GM03348 (cell line): ENCODE results near the gene EPS8.
A peak's percentile ranks its signal among the peaks of the same experiment; 100 is the strongest.

Experiments
- DNase-seq: peaks from one replicate; pipeline ENCODE4 v3.0.0; 2012; ENCODE audit warnings: low spot score

The EPS8 gene

DNA sequence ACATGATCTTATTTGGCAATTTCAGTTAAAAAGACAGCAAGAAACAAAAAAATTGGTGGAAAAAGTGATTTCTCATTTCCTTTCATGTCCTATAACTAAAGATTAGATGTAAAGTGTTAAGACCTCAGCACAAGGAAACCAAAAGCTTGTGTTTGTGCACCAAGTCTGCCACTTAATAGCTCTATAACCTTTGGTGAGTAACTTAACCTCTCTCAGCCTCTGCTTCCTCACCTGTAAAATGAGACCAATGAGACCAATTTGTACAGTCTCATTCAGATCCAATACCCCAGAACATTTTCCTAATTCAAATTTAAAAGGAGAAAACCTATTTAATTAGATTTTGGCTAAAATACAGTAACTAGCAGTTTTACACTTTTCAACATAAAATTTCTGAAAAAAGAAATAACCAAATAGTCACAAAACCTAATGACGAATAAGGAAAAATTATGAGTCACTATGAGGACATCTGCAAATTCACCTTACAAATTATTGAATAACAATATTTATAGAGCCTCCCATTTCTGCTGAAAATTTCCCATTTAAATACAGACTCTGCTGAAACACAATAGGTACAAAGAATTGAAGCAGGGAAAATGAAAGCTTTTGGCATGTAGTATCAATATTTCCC lies 71.1 kb downstream of the EPS8 start:
- DNase-seq, result no peak

DNA sequence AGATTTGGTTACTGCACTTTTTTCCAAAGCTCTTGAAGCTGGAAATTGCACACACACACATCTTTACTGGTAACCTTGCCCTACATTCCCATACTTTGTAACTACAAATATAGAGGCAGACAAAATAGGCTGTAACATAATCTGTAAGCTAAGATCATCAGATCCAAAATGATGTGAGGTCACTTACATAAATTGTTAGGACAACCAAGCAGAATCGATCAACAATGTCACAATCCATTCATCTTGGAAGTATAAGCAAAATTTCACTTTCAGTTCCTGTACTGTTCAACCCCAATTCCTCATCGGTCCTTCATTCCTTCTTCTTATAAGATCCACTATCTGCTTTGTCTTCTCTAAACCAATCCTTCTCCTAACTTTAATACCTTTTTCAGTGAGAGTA lies 72.6 kb downstream of the EPS8 start:
- no peak for DNase-seq

DNA sequence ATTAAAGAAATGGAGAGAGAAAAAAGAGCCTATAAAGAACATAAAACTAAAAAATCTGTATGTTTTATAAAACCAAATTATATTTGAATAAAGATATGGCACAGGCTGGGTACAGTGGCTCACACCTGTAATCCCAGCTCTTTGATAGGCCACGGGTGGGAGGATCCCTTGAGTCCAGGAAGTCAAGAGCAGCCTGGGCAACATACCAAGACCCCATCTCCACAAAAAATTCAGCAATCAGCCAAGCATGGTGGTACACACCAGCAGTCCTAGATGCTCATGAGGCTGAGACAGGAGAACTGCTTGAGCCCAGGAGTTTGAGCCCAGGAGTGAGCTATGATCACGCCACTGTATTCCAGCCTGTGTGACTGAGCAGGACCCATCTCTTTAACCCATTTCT lies 74.9 kb downstream of the EPS8 start:
- DNase-seq, result no peak

DNA sequence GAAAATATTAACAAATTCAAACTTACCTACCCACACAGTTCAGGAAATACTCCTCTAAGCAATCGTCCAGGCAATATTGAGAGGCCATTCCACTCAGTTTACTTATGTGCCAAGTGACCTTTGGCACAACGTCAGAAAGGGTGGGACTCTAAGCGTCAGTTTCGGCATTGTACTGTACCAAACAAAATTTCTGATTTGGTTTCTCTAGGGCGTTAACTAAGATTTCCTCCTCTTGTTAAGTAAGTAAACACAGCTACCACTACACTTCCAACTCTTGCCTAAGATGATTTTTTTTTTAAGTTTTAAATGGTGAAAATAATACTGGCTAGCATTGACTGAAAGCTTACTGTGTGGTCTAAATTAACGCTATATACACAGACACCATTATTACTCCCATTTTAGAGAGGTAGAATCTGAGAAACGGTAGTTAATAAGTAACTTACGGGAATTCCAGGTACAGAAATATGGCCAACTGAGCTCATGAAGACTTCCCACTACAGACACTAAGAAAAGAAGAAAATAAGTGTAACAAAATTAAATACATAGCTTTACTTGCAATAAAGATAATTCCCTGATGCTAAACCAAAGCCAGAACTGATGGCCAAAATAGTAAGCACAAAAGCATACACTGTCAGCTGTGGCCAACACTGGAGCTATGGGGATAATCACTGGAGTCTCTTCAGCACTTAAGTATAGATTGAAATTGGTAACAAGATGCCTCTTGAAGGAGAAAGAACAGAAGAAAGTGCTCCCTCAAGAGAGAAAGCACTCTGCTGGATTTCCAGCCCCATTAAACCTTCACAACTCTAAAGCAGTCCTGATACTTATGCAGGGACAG lies 76.1 kb downstream of the EPS8 start:
- DNase-seq, result no peak

DNA sequence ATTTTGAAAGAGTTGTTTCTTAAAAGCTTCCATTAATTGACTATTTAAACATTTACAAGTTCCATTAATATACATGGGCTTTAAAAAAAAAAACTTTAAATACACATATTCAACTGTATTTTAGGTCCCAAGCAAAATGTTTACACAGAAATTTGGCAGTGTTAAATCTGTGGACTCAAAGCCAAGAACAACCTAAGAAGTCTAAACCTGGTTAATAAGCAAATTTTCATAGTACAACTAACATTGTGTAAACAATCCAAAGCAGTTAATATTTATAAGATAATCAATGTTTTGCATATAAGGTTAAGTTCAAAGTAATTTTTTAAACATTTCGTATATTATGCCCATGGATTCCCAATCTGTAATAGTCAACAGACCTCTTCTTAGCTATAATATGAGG lies 77.0 kb downstream of the EPS8 start:
- DNase-seq, result no peak

DNA sequence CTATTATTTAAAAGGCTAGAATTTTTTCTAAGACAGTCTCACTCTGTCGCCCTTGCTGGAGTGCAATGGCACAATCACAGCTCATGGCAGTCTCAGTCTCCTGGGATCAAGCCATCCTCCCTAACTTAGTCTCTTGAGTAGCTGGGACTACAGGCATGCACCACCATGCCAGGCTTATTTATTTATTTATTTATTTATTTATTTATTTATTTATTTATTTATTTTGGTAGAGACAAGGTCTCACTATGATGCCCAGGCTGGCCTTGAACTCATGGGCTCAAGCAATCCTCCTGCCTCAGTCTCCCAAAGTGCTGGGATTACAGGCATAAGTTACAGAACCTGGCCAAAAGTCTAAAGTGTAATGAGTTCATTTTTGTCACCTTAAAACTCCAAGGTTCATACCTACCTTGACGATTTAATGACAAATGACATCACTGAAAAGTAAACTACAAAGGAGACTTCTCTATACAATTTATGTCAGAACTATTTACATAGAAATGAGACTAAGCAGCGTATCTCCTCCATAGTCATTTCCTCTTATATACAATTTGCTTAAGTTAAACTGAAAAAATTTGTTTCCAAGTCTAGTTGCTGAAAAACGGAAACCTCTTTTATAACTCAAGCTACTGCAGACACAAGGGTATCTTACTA lies 78.2 kb downstream of the EPS8 start:
- DNase-seq, result no peak

DNA sequence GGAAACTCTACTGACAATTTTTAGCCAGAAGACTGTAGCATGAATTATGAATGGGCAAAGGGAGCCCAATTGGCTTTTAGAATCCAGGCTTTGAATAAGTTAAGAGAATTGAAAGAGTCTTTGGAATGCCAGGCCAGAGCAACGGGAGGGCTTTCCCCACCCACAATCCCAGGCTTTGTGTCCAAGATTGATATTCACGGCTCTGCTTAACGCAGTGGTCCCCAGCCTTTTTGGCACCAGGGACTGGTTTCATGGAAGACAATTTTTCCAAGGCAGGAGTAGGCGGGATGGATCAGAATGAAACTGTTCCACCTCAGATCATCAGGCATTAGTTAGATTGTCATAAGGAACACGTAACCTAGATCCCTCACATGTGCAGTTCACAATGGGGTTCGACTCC lies 79.6 kb downstream of the EPS8 start:
- DNase-seq, result no peak

DNA sequence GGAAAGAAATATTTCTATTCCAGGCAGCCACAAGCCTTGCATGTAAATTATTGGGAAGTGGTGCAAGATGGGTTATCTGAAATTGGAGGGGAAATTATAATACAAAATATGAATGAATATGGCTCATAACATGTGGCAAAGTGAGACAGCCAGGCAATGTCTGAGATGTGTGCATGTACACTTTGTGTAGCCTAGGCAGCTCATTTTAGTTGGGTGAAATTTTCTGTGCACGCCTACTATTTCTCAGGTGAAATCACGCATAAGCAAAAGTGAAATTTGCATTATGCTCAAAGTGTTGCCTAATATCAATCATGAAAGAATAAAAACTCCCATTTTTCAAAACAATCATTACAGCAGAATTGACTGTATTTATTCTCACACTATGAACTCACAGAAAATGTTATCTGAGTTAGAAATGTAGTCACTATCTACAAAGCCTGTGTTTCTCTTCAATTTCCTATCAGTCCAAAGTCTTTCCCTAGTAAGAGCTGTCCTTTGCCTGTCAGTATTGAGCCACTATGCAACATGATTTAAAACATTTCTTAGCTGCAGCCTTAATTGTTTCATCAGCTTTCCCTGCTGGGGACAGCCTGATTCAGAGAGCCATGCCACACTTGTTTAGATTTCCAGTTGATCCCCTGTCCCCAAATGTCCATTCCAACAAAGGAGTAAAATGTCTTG lies 80.7 kb downstream of the EPS8 start:
- DNase-seq, result no peak

DNA sequence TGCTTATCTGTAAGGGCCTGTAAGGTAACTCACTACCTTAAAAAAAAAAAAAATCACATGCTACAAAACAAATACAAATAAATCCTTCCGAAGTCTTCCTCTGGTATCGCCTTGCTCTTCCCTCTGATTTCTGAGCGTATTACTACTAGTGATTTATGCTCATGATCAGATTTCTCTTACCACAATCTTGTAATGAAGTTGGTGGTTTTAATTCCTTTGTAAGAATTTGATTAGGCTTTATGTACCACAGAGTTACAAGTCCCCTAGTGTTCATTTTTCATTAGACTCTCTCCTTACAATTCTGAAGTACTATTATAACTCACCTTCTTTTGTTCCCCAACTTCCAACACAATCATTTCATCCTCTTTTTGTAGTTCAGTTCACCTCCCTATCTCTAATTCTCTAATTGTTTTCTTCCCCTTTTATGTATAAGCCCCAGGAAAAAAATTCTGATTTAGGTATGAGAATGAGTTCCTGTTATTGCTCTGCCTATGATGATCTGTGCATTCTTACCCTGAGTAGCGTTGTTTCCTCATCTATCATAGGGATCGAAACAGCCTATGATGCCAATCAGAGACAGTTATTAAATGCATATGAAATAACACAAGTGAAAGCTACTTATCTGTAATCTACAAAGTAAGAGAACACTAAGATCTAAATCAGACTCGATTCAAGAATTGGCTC lies 81.5 kb downstream of the EPS8 start:
- no peak for DNase-seq

DNA sequence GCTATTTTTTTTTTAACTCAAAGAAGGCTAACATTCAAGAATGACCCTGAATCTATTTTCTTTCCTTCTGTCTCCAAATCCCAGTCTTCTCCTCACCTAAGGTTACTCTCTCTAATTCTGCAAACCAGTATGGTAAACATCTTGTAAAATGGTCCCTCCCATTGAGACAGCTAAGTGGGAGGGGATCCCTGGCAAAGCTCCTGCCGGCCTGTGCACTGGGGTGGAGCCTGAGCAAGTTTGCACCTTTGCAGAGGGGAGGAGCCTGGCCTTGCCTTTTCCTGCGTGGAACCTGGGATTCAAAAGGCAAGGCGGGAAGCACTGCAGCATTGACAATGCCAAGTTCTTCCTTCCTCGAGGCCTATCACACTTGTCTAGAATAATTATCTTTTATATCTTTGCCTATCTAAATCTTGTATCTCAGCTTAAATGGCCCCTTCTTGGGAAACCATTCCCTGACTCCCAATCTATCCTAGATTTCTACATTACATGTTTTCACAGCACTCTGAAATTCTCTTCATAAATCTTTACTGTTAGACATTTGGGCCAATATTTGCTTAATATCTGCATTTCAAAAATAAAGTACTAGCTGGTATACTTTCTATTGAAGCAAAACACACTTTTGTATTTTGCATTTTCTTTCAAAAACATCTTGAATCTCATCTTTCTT lies 83.0 kb downstream of the EPS8 start:
- no peak for DNase-seq

DNA sequence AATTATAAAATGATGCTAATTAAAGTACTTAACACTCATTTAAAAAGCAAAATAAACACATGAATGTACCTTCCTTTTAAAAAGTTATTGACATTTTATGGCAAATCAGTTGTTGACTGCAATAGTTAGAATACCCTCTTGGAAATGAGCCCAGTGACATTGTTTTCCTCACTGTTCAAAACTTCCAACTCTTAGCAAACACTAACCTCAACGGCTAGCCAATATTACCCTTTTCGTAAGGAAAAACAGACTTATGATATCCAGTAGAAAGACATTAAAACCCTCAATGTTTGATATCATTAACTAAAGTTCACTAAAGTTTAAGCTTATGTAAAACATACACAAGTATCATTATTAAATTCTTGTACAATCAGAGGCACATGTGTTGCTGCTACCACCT lies 83.6 kb downstream of the EPS8 start:
- no peak for DNase-seq

DNA sequence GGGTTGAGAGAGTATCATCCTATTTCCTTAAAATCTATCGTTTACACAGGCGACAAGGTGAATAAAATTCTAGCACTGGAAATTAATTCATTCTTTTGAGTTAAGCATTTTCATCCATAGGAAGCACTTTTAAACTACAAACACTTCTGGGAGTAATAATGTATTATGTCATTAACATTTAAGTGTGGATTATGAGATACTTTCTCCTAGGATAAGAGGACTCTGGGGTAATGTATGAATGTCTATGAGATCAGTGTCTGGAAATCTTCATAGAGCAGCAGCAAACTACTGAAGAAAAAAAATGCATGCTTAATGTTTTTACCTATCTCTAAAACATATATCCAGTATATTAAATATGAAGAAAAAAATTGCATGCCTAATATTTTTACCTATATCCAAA lies 86.9 kb downstream of the EPS8 start:
- DNase-seq, result no peak

DNA sequence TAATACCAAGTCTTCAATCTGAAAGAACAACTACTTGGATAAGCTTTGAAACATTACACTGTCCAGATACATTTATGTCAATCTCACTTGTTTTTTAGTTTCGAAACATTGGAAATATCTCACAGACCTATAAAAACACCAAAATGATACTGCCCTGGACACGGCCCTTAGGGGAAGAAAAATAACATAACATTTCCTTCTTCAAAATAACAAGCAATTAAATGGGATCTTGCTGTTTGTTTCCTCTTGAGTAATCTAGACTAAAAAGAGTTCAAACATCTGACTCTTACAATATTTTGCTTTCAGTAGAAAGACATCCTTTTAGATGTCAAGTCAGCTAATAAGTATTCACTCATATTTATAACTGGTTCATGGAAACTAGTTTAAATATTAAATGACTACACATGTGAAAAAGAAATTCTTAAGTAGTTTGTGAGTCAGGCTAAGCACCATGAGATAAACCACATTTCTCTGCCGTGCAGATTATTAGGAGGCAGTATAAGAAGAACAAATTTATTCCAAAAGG lies 87.5 kb downstream of the EPS8 start:
- peak; percentile 43 for DNase-seq

DNA sequence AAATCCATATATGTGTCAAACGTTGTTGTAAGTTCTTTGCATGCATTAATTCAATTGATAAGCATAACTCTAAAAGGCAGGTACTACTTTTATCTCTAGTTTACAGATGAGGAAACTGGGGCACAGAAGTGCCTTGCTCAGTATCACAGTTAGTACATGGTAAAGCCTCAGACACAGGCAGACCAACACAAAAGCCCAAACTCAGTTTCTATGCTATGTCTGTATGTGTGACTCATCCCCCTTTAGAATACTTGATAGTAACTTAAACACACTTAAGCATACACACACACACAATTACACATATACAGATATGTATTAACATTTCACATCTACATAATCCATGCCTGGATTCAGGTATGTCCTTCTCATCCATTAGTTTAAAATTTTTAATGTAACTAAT lies 88.0 kb downstream of the EPS8 start:
- DNase-seq, result no peak

DNA sequence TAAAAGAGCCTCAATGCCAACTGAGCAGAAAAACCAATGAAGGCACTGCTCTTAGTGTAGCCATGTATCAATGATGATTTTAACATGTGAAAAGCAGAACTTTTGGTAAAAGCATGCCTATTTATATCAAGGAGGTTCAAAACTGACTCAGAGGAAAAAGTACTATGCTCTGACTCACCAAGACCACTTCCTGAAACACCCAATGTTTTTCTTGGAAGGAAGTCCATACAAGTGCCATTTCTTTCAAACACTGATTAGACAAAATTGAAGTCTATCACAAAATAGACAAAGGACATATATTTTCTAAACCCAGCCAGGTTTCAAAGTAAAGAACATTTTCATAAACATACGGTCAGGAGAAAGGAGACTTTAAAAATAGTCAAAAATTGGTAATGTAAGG lies 88.6 kb downstream of the EPS8 start:
- DNase-seq, result peak; percentile 69

DNA sequence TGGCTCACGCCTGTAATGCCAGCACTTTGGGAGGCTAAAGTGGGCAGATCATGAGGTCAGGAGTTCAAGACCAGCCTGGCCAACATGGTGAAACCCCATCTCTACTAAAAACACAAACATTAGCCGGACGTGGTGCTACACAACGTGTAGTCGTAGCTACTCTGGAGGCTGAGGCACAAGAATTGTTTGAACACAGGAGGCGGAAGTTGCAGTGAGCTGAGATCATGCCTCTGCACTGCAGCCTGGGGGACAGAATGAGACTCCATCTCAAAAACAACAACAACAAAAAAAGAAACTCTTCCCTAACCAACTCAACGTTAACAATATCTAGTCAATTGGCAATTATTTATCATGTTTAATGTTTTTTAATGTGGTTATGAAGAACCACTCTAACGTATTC lies 89.3 kb downstream of the EPS8 start:
- no peak for DNase-seq

DNA sequence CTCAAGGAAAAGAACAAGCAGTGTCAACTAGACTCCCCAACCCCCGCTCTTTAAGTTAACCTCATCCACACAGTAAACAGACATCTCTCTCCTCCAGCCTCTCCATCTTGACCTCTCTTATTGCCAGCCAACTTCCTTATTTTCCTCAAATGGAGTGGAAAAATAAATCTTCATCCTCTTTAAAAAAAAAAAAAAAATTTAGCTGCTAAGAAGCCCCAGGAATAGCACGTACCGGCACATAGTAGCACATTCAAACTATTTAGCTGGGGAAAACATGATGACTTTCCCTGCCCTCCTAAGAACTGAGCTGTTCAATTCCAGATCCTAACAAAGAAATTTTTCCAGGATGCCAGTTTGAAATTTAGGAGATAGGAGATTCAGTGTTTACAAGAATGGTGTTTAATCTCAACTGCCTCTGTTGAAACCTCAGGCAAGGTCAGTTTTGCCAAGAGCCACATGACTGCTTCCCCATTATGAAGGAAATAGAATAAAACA lies 90.8 kb downstream of the EPS8 start:
- DNase-seq, result no peak

DNA sequence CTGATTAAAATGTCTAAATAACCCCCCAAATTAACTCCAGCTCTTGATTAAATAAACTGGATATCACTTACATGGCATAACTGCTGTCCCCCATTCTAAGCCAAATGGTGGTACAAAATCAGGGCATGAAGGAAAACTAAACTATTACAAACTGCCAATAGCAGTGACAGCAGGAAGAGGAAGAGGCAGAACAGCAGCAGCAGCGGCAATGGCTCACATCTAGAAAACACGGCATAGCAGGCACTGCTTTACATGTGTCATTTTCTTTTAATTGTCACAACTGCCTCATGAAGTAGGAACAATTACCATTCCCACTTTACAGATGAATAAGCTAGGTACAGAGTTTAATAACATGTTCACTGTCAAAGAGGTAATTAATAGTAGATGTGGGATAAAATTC lies 92.0 kb downstream of the EPS8 start:
- DNase-seq, result no peak

DNA sequence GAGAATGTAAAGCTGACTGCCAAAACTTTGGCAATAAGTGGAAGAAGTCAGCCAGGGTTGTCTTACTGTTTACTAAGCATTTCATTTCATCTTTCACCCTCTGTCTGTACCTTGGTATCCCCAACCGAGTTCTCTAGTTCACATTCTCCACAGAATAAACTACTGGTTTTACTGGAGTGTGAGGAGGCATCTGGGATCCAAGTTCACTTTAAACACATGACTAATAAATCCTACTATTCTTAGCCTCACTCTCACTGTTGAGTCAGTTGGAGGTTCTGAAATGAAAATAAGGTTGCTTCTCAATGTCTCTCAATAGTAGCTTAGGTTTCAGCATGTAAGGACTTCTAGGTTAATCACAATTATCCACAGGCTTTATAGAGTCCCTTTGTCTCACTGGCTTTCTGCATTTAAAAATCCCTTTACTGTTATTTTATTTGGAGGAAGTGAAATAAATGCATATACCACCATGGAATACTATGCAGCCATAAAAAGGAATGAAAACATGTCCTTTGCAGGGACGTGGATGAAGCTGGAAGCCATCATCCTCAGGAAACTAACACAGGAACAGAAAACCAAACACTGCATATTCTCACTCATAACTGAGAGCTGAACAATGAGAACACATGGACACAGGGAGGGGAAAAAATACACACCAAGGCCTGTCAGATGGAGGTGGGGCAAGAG lies 95.8 kb downstream of the EPS8 start:
- peak; percentile 15 for DNase-seq

DNA sequence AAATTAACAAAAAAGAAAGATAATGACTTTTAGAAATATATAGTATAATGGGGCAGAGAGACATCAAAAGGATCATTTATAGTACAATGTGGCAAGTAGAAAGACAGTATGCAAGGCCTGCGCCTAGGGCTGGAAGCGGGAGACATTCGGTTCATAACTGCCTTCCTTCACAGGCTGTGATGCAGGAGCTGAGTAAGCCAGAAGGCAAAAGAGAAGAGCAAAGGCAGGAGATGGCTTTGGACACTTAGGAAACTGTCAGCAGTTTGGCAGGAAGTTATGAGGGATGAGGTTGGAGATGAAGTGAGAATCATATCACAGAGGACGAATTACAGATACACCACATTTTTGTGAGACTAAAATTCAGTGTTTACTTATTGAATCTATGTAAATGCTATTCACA lies 97.8 kb downstream of the EPS8 start:
- DNase-seq, result no peak

DNA sequence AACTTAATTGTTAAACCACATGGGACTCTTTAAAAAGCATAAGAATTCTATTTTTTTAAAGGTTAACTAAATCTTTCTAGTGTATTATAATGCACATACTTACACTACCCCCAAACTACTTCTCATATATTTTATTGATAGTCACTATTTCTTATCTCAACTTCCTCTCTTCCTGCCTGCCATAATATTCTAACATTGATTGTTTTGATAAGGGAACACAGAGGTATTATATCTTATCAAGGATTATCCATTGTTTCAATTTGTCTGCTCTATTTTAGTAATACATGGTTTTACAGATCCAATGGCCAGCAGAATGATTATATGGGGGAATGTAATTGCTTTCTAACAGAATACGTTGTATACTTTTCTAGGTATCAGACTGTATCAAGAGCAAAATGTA lies 98.9 kb downstream of the EPS8 start:
- DNase-seq, result no peak
